WTC11 (cell line): ENCODE data around the gene LRIG1. TPM values are rescaled to one million over a fixed set of nuclear protein-coding genes. Genes with fewer than 3 reads are reported as not detected.

Source experiments
- ATAC-seq: fragments of 200-7000 bp; cut with Tn5 transposase; 2 replicates; pipeline ENCODE4 v1.10.0; 2021; ENCODE audit warnings: mild to moderate bottlenecking, moderate library complexity
- CTCF ChIA-PET: fragments of 300-600 bp; sonication (Branson Sonifier 250); formaldehyde crosslinking; loops from one replicate; lab custom pipeline; 2021; ENCODE audit warnings: antibody characterized with exemption; lab: Charles Lee
- POLR2A ChIA-PET: fragments of 350-600 bp; sonication (Branson Sonifier 250); formaldehyde crosslinking; loops from one replicate; lab custom pipeline; 2021; ENCODE audit warnings: antibody characterized with exemption; lab: Charles Lee
- DNase-seq: peaks from one replicate; pipeline ENCODE4 v3.0.0; 2021; ENCODE audit warnings: low spot score
- H3K27ac Mint-ChIP-seq: 2 replicates; pipeline ENCODE4 v1.8.0; 2021; ENCODE audit warnings: mixed read lengths
- H3K27me3 Mint-ChIP-seq: 2 replicates; pipeline ENCODE4 v1.8.0; 2021; ENCODE audit warnings: low read depth, mild to moderate bottlenecking, moderate library complexity, mixed read lengths
- H3K36me3 Mint-ChIP-seq: 2 replicates; pipeline ENCODE4 v1.8.0; 2021; ENCODE audit warnings: mixed read lengths
- H3K4me1 Mint-ChIP-seq: 2 replicates; pipeline ENCODE4 v1.8.0; 2022; ENCODE audit warnings: mixed read lengths
- H3K4me3 Mint-ChIP-seq: 2 replicates; pipeline ENCODE4 v1.8.0; 2021; ENCODE audit warnings: mild to moderate bottlenecking, moderate library complexity, mixed read lengths
- H3K9me3 Mint-ChIP-seq: 2 replicates; pipeline ENCODE4 v1.8.0; 2021; ENCODE audit warnings: mixed read lengths
- AR ChIP-seq: fragments of 250-450 bp; sonication (Bioruptor Pico); IDR thresholded peaks from 2 replicates; pipeline ENCODE4 v1.9.0; 2021; ENCODE audit warnings: mild to moderate bottlenecking
- ATF1 ChIP-seq: sonication (generic); formaldehyde crosslinking; IDR thresholded peaks from 2 replicates; pipeline ENCODE4 v1.8.1; 2023; ENCODE audit warnings: mild to moderate bottlenecking, moderate library complexity, missing genetic modification reagents
- ATF6 ChIP-seq: sonication (generic); formaldehyde crosslinking; IDR thresholded peaks from 2 replicates; pipeline ENCODE4 v1.8.1; 2023; ENCODE audit warnings: mild to moderate bottlenecking, missing genetic modification reagents
- CREM ChIP-seq: sonication (generic); formaldehyde crosslinking; IDR thresholded peaks from 2 replicates; pipeline ENCODE4 v1.8.1; 2022; ENCODE audit warnings: mild to moderate bottlenecking, missing genetic modification reagents, moderate library complexity
- FOXP1 ChIP-seq: sonication (generic); formaldehyde crosslinking; IDR thresholded peaks from 2 replicates; pipeline ENCODE4 v1.8.0; 2022; ENCODE audit warnings: missing genetic modification reagents, mild to moderate bottlenecking, moderate library complexity, borderline replicate concordance
- GABPB1 ChIP-seq: sonication (generic); formaldehyde crosslinking; IDR thresholded peaks from 2 replicates; pipeline ENCODE4 v1.8.1; 2023; ENCODE audit warnings: mild to moderate bottlenecking, missing genetic modification reagents
- GRHL2 ChIP-seq: fragments of 250-450 bp; sonication (Bioruptor Pico); IDR thresholded peaks from 2 replicates; pipeline ENCODE4 v1.8.0; 2022; ENCODE audit warnings: mild to moderate bottlenecking, moderate library complexity; ENCODE audit not compliant: insufficient replicate concordance, severe bottlenecking
- JAZF1 ChIP-seq: fragments of 250-450 bp; sonication (Bioruptor Pico); IDR thresholded peaks from 2 replicates; pipeline ENCODE4 v1.9.0; 2021; ENCODE audit warnings: moderate library complexity, mild to moderate bottlenecking, inconsistent platforms
- JUN ChIP-seq: sonication (generic); formaldehyde crosslinking; IDR thresholded peaks from 2 replicates; pipeline ENCODE4 v1.8.0; 2023; ENCODE audit warnings: mild to moderate bottlenecking, missing genetic modification reagents
- MXD4 ChIP-seq: fragments of 250-450 bp; sonication (Bioruptor Pico); IDR thresholded peaks from 2 replicates; pipeline ENCODE4 v1.8.0; 2021; ENCODE audit warnings: mild to moderate bottlenecking, moderate library complexity, borderline replicate concordance
- NR2C2 ChIP-seq: sonication (generic); formaldehyde crosslinking; IDR thresholded peaks from 2 replicates; pipeline ENCODE4 v1.8.0; 2022; ENCODE audit warnings: mild to moderate bottlenecking, missing genetic modification reagents
- PREB ChIP-seq: sonication (generic); formaldehyde crosslinking; IDR thresholded peaks from 2 replicates; pipeline ENCODE4 v1.8.1; 2022; ENCODE audit warnings: mild to moderate bottlenecking, missing genetic modification reagents, moderate library complexity, borderline replicate concordance
- SMAD3 ChIP-seq: sonication (generic); formaldehyde crosslinking; IDR thresholded peaks from 2 replicates; pipeline ENCODE4 v1.8.0; 2022; ENCODE audit warnings: missing genetic modification reagents, mild to moderate bottlenecking, borderline replicate concordance
- TP53 ChIP-seq: sonication (generic); formaldehyde crosslinking; IDR thresholded peaks from 2 replicates; pipeline ENCODE4 v1.8.1; 2023; ENCODE audit warnings: mild to moderate bottlenecking, missing genetic modification reagents
- USF1 ChIP-seq: sonication (generic); formaldehyde crosslinking; IDR thresholded peaks from 2 replicates; pipeline ENCODE4 v1.8.0; 2022; ENCODE audit warnings: mild to moderate bottlenecking, missing genetic modification reagents
- ZMAT4 ChIP-seq: fragments of 250-450 bp; sonication (Bioruptor Pico); IDR thresholded peaks from 2 replicates; pipeline ENCODE4 v1.9.0; 2021; ENCODE audit warnings: mild to moderate bottlenecking
- ZNF138 ChIP-seq: sonication (generic); formaldehyde crosslinking; conservative IDR thresholded peaks from 2 replicates; pipeline ENCODE4 v1.8.1; 2022; ENCODE audit warnings: mild to moderate bottlenecking, moderate library complexity, missing genetic modification reagents
- ZNF263 ChIP-seq: sonication (generic); formaldehyde crosslinking; IDR thresholded peaks from 2 replicates; pipeline ENCODE4 v1.8.1; 2022; ENCODE audit warnings: low read depth, mild to moderate bottlenecking, moderate library complexity, missing genetic modification reagents
- ZNF396 ChIP-seq: fragments of 250-450 bp; sonication (Bioruptor Pico); IDR thresholded peaks from 2 replicates; pipeline ENCODE4 v1.8.0; 2021; ENCODE audit warnings: mild to moderate bottlenecking, moderate library complexity, borderline replicate concordance
- ZNF416 ChIP-seq: fragments of 250-450 bp; sonication (Bioruptor Pico); IDR thresholded peaks from 2 replicates; pipeline ENCODE4 v1.9.0; 2021; ENCODE audit warnings: mild to moderate bottlenecking, inconsistent platforms
- ZNF512 ChIP-seq: sonication (generic); formaldehyde crosslinking; IDR thresholded peaks from 2 replicates; pipeline ENCODE4 v1.8.1; 2022; ENCODE audit warnings: missing genetic modification reagents, borderline replicate concordance
- ZSCAN18 ChIP-seq: fragments of 250-450 bp; sonication (Bioruptor Pico); IDR thresholded peaks from 2 replicates; pipeline ENCODE4 v2.1.2; 2022; ENCODE audit warnings: mild to moderate bottlenecking, moderate library complexity
- total RNA-seq: library from RNA; stranded (reverse); gene quantifications from 3 replicates; pipeline ENCODE4 v1.2.3, GENCODE V29; 2021

Gene LRIG1
- total RNA-seq, 1 experiment from 2014 or later: 105 TPM

GRCh38 chr3:66502981-66503380 lies 2.2 kb upstream of the LRIG1 start (continued):
- no peak for TF ChIP-seq ZNF263 (CRISPR knock-in tag)
- no peak for TF ChIP-seq JUN (CRISPR knock-in tag)
- TF ChIP-seq TP53 (CRISPR knock-in tag): no peak
- no peak for TF ChIP-seq NR2C2 (CRISPR knock-in tag)
- TF ChIP-seq ZNF416 (CRISPR knock-in tag): no peak
- TF ChIP-seq USF1 (CRISPR knock-in tag): no peak
- no peak for TF ChIP-seq GRHL2 (CRISPR knock-in tag)
- no peak for TF ChIP-seq MXD4 (CRISPR knock-in tag)

- no peaks in the 10 kb centered on the region for H3K9me3 Mint-ChIP-seq
- H3K27ac Mint-ChIP-seq: no peak overlapping the region
- H3K36me3 Mint-ChIP-seq: peaks cover 3% of the 10 kb centered on the region
- DNase-seq: no peak
- no peak for ATAC-seq
- H3K4me1 Mint-ChIP-seq: peaks cover 55% of the 10 kb centered on the region
- H3K27me3 Mint-ChIP-seq: no peaks in the 10 kb centered on the region
- ChIA-PET POLR2A (interaction anchor here (0.6 to 0.7 kb wide), 2 partner anchors 60 to 201 kb away, joined by 3 read pairs; no protein-coding TSS in a partner anchor), CTCF (interaction anchor here (1.2 kb wide), 1 partner anchor 16 kb away, joined by 3 read pairs; no protein-coding TSS in a partner anchor)
- TF ChIP-seq ATF1 (CRISPR knock-in tag) (no peak), JAZF1 (CRISPR knock-in tag) (no peak), ZSCAN18 (no peak), ZNF396 (CRISPR knock-in tag) (no peak), ZNF512 (CRISPR knock-in tag) (no peak), ZNF138 (CRISPR knock-in tag) (no peak), CREM (CRISPR knock-in tag) (no peak), GABPB1 (CRISPR knock-in tag) (no peak), ATF6 (CRISPR knock-in tag) (no peak), PREB (CRISPR knock-in tag) (no peak), TP53 (CRISPR knock-in tag) (no peak), ZMAT4 (no peak), ZNF263 (CRISPR knock-in tag) (no peak), AR (CRISPR knock-in tag) (no peak), SMAD3 (CRISPR knock-in tag) (no peak), FOXP1 (CRISPR knock-in tag) (no peak), GRHL2 (CRISPR knock-in tag) (no peak)
- TF ChIP-seq, all 79 proteins: peak for 0
- H3K4me3 Mint-ChIP-seq: peak overlapping the region; percentile 74
Measured at GRCh38 chr3:66502245-66502874, 1.5 kb upstream of the LRIG1 start.
